Thyroid gland (tissue), 4 donors: ENCODE data around the gene RHO. TPM values are rescaled to one million over a fixed set of nuclear protein-coding genes. Genes with fewer than 3 reads are reported as not detected.

Experiments used
- DNase-seq, 2 donors: peaks; one replicate each; pipeline ENCODE4 v3.0.0-alpha.2; 2019
- H3K27ac ChIP-seq, 3 donors: fragments of 200-600 bp; sonication (generic); 1 replicate in 2 of 3; 2 replicates in 1 of 3; pipeline ENCODE4 v1.5.1; 2016 to 2019; ENCODE audit warnings: mild to moderate bottlenecking in 1 of 3, moderate library complexity in 1 of 3
- H3K27me3 ChIP-seq: fragments of 200-600 bp; sonication (generic); one replicate; pipeline ENCODE4 v1.5.1; 2019
- H3K36me3 ChIP-seq, 2 donors: fragments of 200-600 bp; sonication (generic); one replicate each; pipeline ENCODE4 v1.5.1; 2016 to 2019
- H3K4me1 ChIP-seq, 2 donors: fragments of 200-600 bp; sonication (generic); one replicate each; pipeline ENCODE4 v1.5.1; 2017 to 2019
- H3K4me3 ChIP-seq, 3 donors: fragments of 200-600 bp; sonication (generic); replicated peaks in 1 of 3; 1 replicate in 2 of 3; 2 replicates in 1 of 3; pipeline ENCODE4 v1.5.1; 2016; ENCODE audit warnings: mild to moderate bottlenecking in 1 of 3
- H3K9me3 ChIP-seq: fragments of 200-600 bp; sonication (generic); one replicate; pipeline ENCODE4 v1.5.1; 2017
- POLR2A ChIP-seq, 2 donors: fragments of 450-650 bp; IDR thresholded peaks; one replicate each; pipeline ENCODE4 v1.6.1; 2017; ENCODE audit warnings: antibody characterized with exemption in 2 of 2, mild to moderate bottlenecking in 2 of 2, moderate library complexity in 1 of 2
- WGBS, 2 donors: methylation state at CpG; one replicate each; pipeline ENCODE4 v1.1.5; 2017; 5-methylcytosine and 5-hydroxymethylcytosine counted together
- intact Hi-C: fragments of 100-400 bp; cut with DNase I; formaldehyde crosslinking; loops from one replicate; pipeline ENCODE4 v1.15.1; 2023
- total RNA-seq, 4 donors: library from RNA; depleted of rRNA; stranded (reverse); fragments of >200 nt; gene quantifications; one replicate each; pipeline ENCODE4 v1.2.3, GENCODE V29; 2016
- TF ChIP-seq, protein P1 (sequence below), 6 experiments: fragments of 200-600 bp in 3 of 6; fragments of 450-650 bp in 3 of 6; sonication (generic) in 3 of 6; IDR thresholded peaks; one replicate each; pipeline ENCODE4 v1.5.1; 2016 to 2019; ENCODE audit warnings: antibody characterized with exemption in 6 of 6, mild to moderate bottlenecking in 2 of 6, inconsistent platforms in 1 of 6, moderate library complexity in 1 of 6

Gene RHO
- total RNA-seq, 4 donors from 2014 or later = not detected

DNA sequence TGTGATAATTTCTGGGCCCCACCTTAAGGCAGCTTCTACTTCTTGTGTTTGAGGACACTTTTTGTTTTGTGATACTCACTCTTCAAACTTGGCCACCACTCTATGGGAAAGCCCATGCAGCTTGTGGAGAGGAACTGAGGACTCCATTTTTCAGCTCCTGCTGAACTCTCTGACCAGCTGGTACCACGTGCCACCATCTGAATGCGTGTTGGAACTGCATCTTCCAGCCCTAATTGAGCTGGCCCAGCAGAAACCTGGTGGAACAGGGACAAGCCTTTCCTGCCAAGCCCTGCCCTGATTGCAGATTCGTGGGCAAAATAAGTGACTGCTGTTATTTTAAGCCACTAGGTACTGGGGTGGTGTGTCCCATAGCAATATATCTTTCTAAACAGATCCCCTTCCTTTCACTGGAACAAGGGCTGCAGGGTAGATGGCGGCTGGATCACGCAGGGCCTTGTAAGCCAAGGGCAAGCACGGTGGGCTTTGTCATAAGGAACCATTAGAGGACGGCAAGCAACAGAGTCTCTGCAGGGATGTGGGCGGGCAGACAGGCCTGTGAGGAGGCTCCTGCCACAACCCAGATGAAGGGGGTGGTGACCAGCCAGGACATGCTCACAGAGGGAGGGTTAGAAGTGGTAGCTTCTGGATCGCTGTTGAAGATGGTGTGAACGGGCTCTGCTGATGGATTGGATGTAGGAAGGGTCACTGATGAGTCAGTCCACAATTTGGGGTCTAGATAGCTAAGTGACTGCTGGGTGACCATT is 24.0 kb downstream of the RHO start:
- no peaks in the 10 kb centered on the region for H3K27me3 ChIP-seq
- TF ChIP-seq, protein P1, sequence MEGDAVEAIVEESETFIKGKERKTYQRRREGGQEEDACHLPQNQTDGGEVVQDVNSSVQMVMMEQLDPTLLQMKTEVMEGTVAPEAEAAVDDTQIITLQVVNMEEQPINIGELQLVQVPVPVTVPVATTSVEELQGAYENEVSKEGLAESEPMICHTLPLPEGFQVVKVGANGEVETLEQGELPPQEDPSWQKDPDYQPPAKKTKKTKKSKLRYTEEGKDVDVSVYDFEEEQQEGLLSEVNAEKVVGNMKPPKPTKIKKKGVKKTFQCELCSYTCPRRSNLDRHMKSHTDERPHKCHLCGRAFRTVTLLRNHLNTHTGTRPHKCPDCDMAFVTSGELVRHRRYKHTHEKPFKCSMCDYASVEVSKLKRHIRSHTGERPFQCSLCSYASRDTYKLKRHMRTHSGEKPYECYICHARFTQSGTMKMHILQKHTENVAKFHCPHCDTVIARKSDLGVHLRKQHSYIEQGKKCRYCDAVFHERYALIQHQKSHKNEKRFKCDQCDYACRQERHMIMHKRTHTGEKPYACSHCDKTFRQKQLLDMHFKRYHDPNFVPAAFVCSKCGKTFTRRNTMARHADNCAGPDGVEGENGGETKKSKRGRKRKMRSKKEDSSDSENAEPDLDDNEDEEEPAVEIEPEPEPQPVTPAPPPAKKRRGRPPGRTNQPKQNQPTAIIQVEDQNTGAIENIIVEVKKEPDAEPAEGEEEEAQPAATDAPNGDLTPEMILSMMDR (IDR thresholded peaks at IDR 0.05) = no peak
- no peak for TF ChIP-seq POLR2A (IDR thresholded peaks at IDR 0.05)
- H3K36me3 ChIP-seq = peaks cover 6 to 7% of the 10 kb centered on the region in 2 donors
- intact Hi-C loops = no loop called here
- H3K4me3 ChIP-seq = no peak overlapping the region
- no peaks in the 10 kb centered on the region for H3K9me3 ChIP-seq
- peaks cover 7 to 27% of the 10 kb centered on the region in 2 donors for H3K4me1 ChIP-seq
- WGBS, 2 donors = 68 to 75% methylated on average over 10 of the region's 10 CpGs
- no peak for DNase-seq
- H3K27ac ChIP-seq = no peak overlapping the region

- DNase-seq = no peak
- H3K36me3 ChIP-seq = peaks cover 6 to 7% of the 10 kb centered on the region in 2 donors
- peaks cover 7 to 34% of the 10 kb centered on the region in 2 donors for H3K4me1 ChIP-seq
- no peak overlapping the region for H3K27ac ChIP-seq
- intact Hi-C loops = no loop called here
- H3K4me3 ChIP-seq = no peak overlapping the region
- H3K9me3 ChIP-seq = no peaks in the 10 kb centered on the region
- 75 to 83% methylated on average over 1 to 6 of the region's 6 CpGs for WGBS, 2 donors
- TF ChIP-seq, protein P1 (IDR thresholded peaks at IDR 0.05) = no peak
- TF ChIP-seq POLR2A (IDR thresholded peaks at IDR 0.05) = no peak
- no peaks in the 10 kb centered on the region for H3K27me3 ChIP-seq
Observed at GRCh38 chr3:129553171-129553570, 24.7 kb downstream of the RHO start.

DNA sequence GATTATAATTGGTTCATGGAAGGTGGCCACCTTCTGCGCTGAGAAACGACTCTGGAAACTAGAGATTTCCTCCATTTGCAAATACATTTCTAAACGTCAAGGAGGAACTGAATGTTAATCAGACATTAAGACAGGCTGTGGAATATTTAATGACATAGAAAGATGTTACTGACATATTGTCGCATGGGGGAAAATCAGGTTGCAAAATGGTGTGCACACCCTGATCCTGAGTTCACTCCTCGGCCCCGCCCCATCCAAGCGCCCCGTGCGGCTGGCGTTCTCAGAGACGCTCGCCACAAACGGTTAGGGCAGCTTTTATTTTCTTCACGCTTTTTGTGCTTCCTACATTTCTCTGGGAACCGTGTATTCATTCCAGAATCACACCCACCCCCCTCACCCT is 25.3 kb downstream of the RHO start:
- Histone ChIP-seq H3K4me1 (peaks cover 9 to 39% of the 10 kb centered on the region in 2 donors), H3K4me3 (no peak overlapping the region), H3K27me3 (no peaks in the 10 kb centered on the region), H3K27ac (no peak overlapping the region), H3K9me3 (no peaks in the 10 kb centered on the region), H3K36me3 (peaks cover 6 to 7% of the 10 kb centered on the region in 2 donors)
- no peak for TF ChIP-seq POLR2A (IDR thresholded peaks at IDR 0.05)
- TF ChIP-seq, protein P1 (IDR thresholded peaks at IDR 0.05) = no peak
- intact Hi-C loops = no loop called here
- DNase-seq = no peak
- 75 to 78% methylated on average over 15 of the region's 15 CpGs for WGBS, 2 donors

DNA sequence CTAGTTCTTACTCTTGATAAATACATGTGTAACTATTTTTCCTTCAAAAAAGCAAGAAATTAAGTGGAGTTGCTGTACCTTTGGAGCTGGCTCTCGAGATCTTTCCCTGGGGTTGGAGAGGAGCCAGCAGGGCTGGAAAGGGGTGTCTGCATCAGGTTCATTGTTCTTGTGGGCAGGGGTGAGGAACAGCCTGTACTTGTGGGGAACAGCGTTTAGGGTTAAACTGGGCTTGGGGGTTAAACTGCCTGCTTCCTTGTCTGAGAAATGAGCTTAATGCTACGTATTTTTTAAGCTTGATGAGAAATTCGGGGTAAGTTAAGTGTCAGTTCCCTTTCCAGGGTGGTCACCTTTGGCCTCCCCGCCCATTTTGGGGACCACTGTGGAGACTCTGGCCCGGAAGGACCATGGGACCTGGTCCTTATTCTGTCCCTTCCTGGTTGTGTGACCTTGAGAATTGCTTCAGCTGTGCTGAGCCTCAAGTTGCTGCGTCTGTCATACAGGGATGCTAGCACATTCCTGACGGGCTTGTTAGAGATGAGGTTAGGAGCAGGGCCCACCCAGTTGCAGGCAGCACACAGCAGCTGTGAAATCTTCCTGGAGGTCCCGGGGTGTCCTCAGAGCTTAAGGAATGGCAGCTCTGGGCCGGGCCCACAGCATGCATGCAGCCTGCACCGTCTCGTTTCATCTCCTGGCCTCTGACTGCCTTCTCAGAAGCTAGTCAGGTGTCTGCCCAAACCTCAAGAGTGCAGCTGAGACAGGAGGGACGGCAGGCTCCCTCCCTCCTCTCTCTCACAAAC is 26.1 kb downstream of the RHO start:
- Histone ChIP-seq H3K4me3 (no peak overlapping the region), H3K27ac (no peak overlapping the region), H3K9me3 (no peaks in the 10 kb centered on the region), H3K27me3 (no peaks in the 10 kb centered on the region), H3K4me1 (peaks cover 12 to 47% of the 10 kb centered on the region in 2 donors), H3K36me3 (peaks cover 6 to 8% of the 10 kb centered on the region in 2 donors)
- 48 to 53% methylated on average over 10 to 13 of the region's 13 CpGs for WGBS, 2 donors
- no peak for DNase-seq
- TF ChIP-seq POLR2A (IDR thresholded peaks at IDR 0.05) = no peak
- TF ChIP-seq, protein P1 (IDR thresholded peaks at IDR 0.05) = no peak
- intact Hi-C loops = no loop called here

DNA sequence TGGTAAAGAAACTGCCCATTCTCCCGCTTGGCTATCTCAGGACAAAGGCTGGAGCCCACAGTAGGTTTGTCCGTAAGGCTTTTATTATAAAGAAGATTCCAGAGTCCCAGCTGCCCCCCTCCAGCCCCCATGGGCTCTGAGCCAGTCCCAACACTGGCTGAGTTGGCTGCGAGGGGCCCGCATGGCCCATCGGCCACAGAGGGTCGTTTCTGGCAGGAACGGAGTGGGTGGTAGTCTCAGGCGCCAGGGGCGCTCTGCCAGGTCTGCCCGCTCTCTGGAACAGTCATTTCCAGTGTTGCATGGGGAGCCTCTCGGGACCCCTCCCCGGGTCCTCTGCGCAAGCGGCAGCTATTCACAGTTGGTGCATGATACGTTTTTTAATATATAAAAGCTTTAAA is 26.7 kb downstream of the RHO start:
- intact Hi-C loops = no loop called here
- peaks cover 12 to 53% of the 10 kb centered on the region in 2 donors for H3K4me1 ChIP-seq

More for the DNA sequence above, 26.7 kb downstream of the RHO start:
- no peak for DNase-seq
- Histone ChIP-seq H3K4me3 (no peak overlapping the region), H3K27ac (no peak overlapping the region), H3K27me3 (no peaks in the 10 kb centered on the region), H3K9me3 (no peaks in the 10 kb centered on the region), H3K36me3 (peaks cover 6 to 13% of the 10 kb centered on the region in 2 donors)
- TF ChIP-seq POLR2A (IDR thresholded peaks at IDR 0.05) = no peak
- TF ChIP-seq, protein P1 (IDR thresholded peaks at IDR 0.05) = no peak
- whole genome bisulfite sequencing, 2 donors = 27 to 46% methylated on average over 8 to 13 of the region's 15 CpGs
